IMR-90 (cell line): Measurements from ENCODE around the gene THRA. TPM values are rescaled to one million over a fixed set of nuclear protein-coding genes. Genes with fewer than 3 reads are reported as not detected.

Experiments
- ATAC-seq: fragments of 200-7000 bp; cut with Tn5 transposase; 2 replicates; pipeline ENCODE4 v1.9.1; 2020; ENCODE audit warnings: low read depth, mild to moderate bottlenecking, moderate library complexity
- BruUV-seq: library from RNA; stranded (reverse); fragments of 400-500 nt; replicated peaks from 2 replicates; lab custom pipeline; 2021; lab: Mats Ljungman, UMichigan
- CTCF ChIA-PET: fragments of 300-600 bp; formaldehyde crosslinking; extraction: SDS; loops from one replicate; lab custom pipeline; 2021; ENCODE audit warnings: antibody characterized with exemption; lab: Yijun Ruan, JAX
- POLR2A ChIA-PET: fragments of 300-600 bp; sonication (Branson Sonifier 250); formaldehyde crosslinking; loops from one replicate; lab custom pipeline; 2022; ENCODE audit warnings: antibody characterized with exemption; ENCODE audit not compliant: unreplicated experiment; lab: Charles Lee
- DNase-seq: peaks from one replicate; pipeline ENCODE4 v3.0.0; 2013
- H2AFZ ChIP-seq: replicated peaks from 2 replicates; pipeline ENCODE3; 2013; ENCODE audit warnings: low read length, mild to moderate bottlenecking; ENCODE audit not compliant: poor library complexity
- H2AK5ac ChIP-seq: 2 replicates; pipeline ENCODE4 v1.6.1; 2013; ENCODE audit warnings: low read depth, low read length, inconsistent platforms
- H2AK9ac ChIP-seq: replicated peaks from 2 replicates; pipeline ENCODE3; 2013; ENCODE audit warnings: mild to moderate bottlenecking, low read depth, low read length, moderate library complexity; ENCODE audit not compliant: poor library complexity
- H2BK120ac ChIP-seq: 2 replicates; pipeline ENCODE4 v1.6.1; 2013; ENCODE audit warnings: low read depth, low read length, inconsistent platforms
- H2BK15ac ChIP-seq: 3 replicates; pipeline ENCODE4 v1.6.1; 2013; ENCODE audit warnings: low read depth, low read length, inconsistent platforms
- H2BK20ac ChIP-seq: 2 replicates; pipeline ENCODE4 v1.6.1; 2013; ENCODE audit warnings: low read depth, mild to moderate bottlenecking, inconsistent platforms, low read length, moderate library complexity
- H2BK5ac ChIP-seq: 2 replicates; pipeline ENCODE4 v1.6.1; 2013; ENCODE audit warnings: mild to moderate bottlenecking, low read depth, low read length, inconsistent platforms; ENCODE audit not compliant: poor library complexity, severe bottlenecking
- H3K14ac ChIP-seq: replicated peaks from 2 replicates; pipeline ENCODE4 v1.6.1; 2013; ENCODE audit warnings: low read depth, low read length, inconsistent platforms
- H3K18ac ChIP-seq: 2 replicates; pipeline ENCODE4 v1.6.1; 2013; ENCODE audit warnings: low read depth, low read length, control low read depth
- H3K23ac ChIP-seq: 2 replicates; pipeline ENCODE4 v1.6.1; 2013; ENCODE audit warnings: low read depth, low read length, inconsistent platforms
- H3K27ac ChIP-seq: 2 replicates; pipeline ENCODE4 v1.5.1; 2013; ENCODE audit warnings: mild to moderate bottlenecking, control low read depth, low read length; ENCODE audit not compliant: insufficient read depth
- H3K27me3 ChIP-seq: 2 replicates; pipeline ENCODE4 v1.6.1; 2013; ENCODE audit warnings: low read length; ENCODE audit not compliant: control insufficient read depth, insufficient read depth
- H3K36me3 ChIP-seq: 2 replicates; pipeline ENCODE4 v1.6.1; 2013; ENCODE audit warnings: low read length, mixed read lengths; ENCODE audit not compliant: control insufficient read depth, insufficient read depth
- H3K4ac ChIP-seq: 2 replicates; pipeline ENCODE4 v1.6.1; 2013; ENCODE audit warnings: low read depth, low read length, inconsistent platforms
- H3K4me1 ChIP-seq: 2 replicates; pipeline ENCODE4 v1.6.1; 2013; ENCODE audit warnings: low read length, mixed read lengths; ENCODE audit not compliant: control insufficient read depth, insufficient read depth
- H3K4me2 ChIP-seq: 2 replicates; pipeline ENCODE4 v1.6.1; 2013; ENCODE audit warnings: low read depth, mild to moderate bottlenecking, control low read depth, low read length, moderate library complexity
- H3K4me3 ChIP-seq: 2 replicates; pipeline ENCODE4 v1.5.1; 2013; ENCODE audit warnings: low read depth, mild to moderate bottlenecking, control low read depth, low read length, moderate library complexity; ENCODE audit not compliant: insufficient read depth
- H3K56ac ChIP-seq: 2 replicates; pipeline ENCODE4 v1.6.1; 2013; ENCODE audit warnings: low read length, inconsistent platforms; ENCODE audit not compliant: insufficient read depth; ENCODE audit errors: extremely low read depth
- H3K79me1 ChIP-seq, 2 experiments: 2 replicates each; pipeline ENCODE4 v1.6.1; 2013; ENCODE audit warnings: low read length in 2 of 2, inconsistent platforms in 1 of 2, low read depth in 1 of 2
- H3K9ac ChIP-seq: 2 replicates; pipeline ENCODE4 v1.6.1; 2013; ENCODE audit warnings: low read depth, low read length, control low read depth
- H3K9me1 ChIP-seq: 2 replicates; pipeline ENCODE4 v1.6.1; 2013; ENCODE audit warnings: low read length, inconsistent platforms; ENCODE audit not compliant: insufficient read depth
- H3K9me3 ChIP-seq: 2 replicates; pipeline ENCODE4 v1.6.1; 2013; ENCODE audit warnings: low read length; ENCODE audit not compliant: control insufficient read depth, insufficient read depth
- H4K20me1 ChIP-seq: 2 replicates; pipeline ENCODE4 v1.6.1; 2013; ENCODE audit warnings: low read length, inconsistent platforms; ENCODE audit not compliant: insufficient read depth
- H4K5ac ChIP-seq: 2 replicates; pipeline ENCODE4 v1.6.1; 2013; ENCODE audit warnings: mild to moderate bottlenecking, low read depth, low read length, control low read depth
- H4K8ac ChIP-seq, 2 experiments: 2 replicates each; pipeline ENCODE4 v1.6.1; 2013; ENCODE audit warnings: low read depth in 2 of 2, low read length in 2 of 2, control low read depth in 1 of 2, inconsistent platforms in 1 of 2
- H4K91ac ChIP-seq: 2 replicates; pipeline ENCODE4 v1.6.1; 2013; ENCODE audit warnings: low read depth, low read length, inconsistent platforms; ENCODE audit not compliant: insufficient read depth
- BHLHE40 ChIP-seq: fragments of 150-350 bp; IDR thresholded peaks from 2 replicates; pipeline ENCODE4 v1.6.1; 2016; ENCODE audit warnings: mild to moderate bottlenecking, low read depth, low read length
- CEBPB ChIP-seq: IDR thresholded peaks from 2 replicates; pipeline ENCODE4 v1.6.1; 2012; ENCODE audit warnings: low read depth, low read length, improper control_type of control experiment
- CHD1 ChIP-seq: IDR thresholded peaks from 2 replicates; pipeline ENCODE4 v1.6.1; 2012; ENCODE audit warnings: low read depth, low read length, improper control_type of control experiment
- CTCF ChIP-seq: conservative IDR thresholded peaks from 2 replicates; pipeline ENCODE4 v1.5.1; 2012; ENCODE audit warnings: mild to moderate bottlenecking, low read depth, low read length, improper control_type of control experiment
- ELK1 ChIP-seq: fragments of 150-350 bp; IDR thresholded peaks from 2 replicates; pipeline ENCODE4 v1.6.1; 2016; ENCODE audit warnings: low read depth, mild to moderate bottlenecking, low read length, moderate library complexity, borderline replicate concordance
- FOS ChIP-seq: fragments of 150-350 bp; IDR thresholded peaks from 2 replicates; pipeline ENCODE4 v1.6.1; 2016; ENCODE audit warnings: low read depth, low read length
- MAFK ChIP-seq: IDR thresholded peaks from 2 replicates; pipeline ENCODE4 v1.6.1; 2012; ENCODE audit warnings: low read depth, low read length, improper control_type of control experiment
- MXI1 ChIP-seq: IDR thresholded peaks from 2 replicates; pipeline ENCODE4 v1.6.1; 2012; ENCODE audit warnings: low read depth, mild to moderate bottlenecking, low read length, moderate library complexity, borderline replicate concordance
- NFE2L2 ChIP-seq: fragments of 150-350 bp; IDR thresholded peaks from 2 replicates; pipeline ENCODE4 v1.6.1; 2016; ENCODE audit warnings: low read depth, mild to moderate bottlenecking, low read length
- RAD21 ChIP-seq: IDR thresholded peaks from 2 replicates; pipeline ENCODE4 v1.6.1; 2012; ENCODE audit warnings: low read length, improper control_type of control experiment
- RCOR1 ChIP-seq: IDR thresholded peaks from 2 replicates; pipeline ENCODE4 v1.6.1; 2012; ENCODE audit warnings: mild to moderate bottlenecking, low read length, improper control_type of control experiment; ENCODE audit not compliant: insufficient replicate concordance
- RFX5 ChIP-seq: IDR thresholded peaks from 2 replicates; pipeline ENCODE4 v1.8.0; 2012; ENCODE audit warnings: low read depth, mild to moderate bottlenecking, low read length, moderate library complexity
- SMC3 ChIP-seq: fragments of 150-350 bp; IDR thresholded peaks from 2 replicates; pipeline ENCODE4 v1.6.1; 2016; ENCODE audit warnings: low read depth, mild to moderate bottlenecking, antibody characterized with exemption, low read length, moderate library complexity
- WGBS, 2 experiments: methylation state at CpG; one replicate each; pipeline versions ENCODE4 v1.1.5 to v1.1.7; 2013; ENCODE audit warnings: missing lambda C conversion rate in 2 of 2; ENCODE audit not compliant: insufficient read length in 1 of 2; ENCODE audit errors: extremely low coverage in 2 of 2; 5-methylcytosine and 5-hydroxymethylcytosine counted together
- dilution Hi-C: fragments of 300-500 bp; cut with HindIII; formaldehyde crosslinking; loops from one replicate; pipeline ENCODE4 v1.14.3; 2018; ENCODE audit warnings: low sequenced_read_pairs; ENCODE audit not compliant: unreplicated experiment
- in situ Hi-C: fragments of 300-500 bp; cut with MboI; formaldehyde crosslinking; loops from 3 replicates; pipeline ENCODE4 v1.14.3; 2019; ENCODE audit warnings: low sequenced_read_pairs, inconsistent platforms, mixed read lengths
- intact Hi-C: fragments of 100-400 bp; cut with micrococcal nuclease; formaldehyde crosslinking; loops from 2 replicates; pipeline ENCODE4 v1.10.0; 2022
- polyA plus RNA-seq, 3 experiments: library from polyadenylated mRNA; depleted of rRNA; stranded (reverse); fragments of >200 nt; gene quantifications; 2 replicates each; pipeline ENCODE4 v1.2.3, GENCODE V29; 2012; ENCODE audit warnings: low replicate concordance in 1 of 3
- total RNA-seq: library from RNA; depleted of rRNA; stranded (reverse); fragments of >200 nt; gene quantifications from 2 replicates; pipeline ENCODE4 v1.2.3, GENCODE V29; 2012
- TF ChIP-seq, protein P1 (sequence below): fragments of 150-350 bp; IDR thresholded peaks from 2 replicates; pipeline ENCODE4 v1.6.1; 2017; ENCODE audit warnings: mild to moderate bottlenecking, antibody characterized with exemption, low read length, low read depth

THRA gene
- total and polyA plus RNA-seq, 2 of the 4 experiments (the other 2 are of a cell fraction) = 22.0 to 23.4 TPM

- no peak for DNase-seq
- Histone ChIP-seq H2AFZ (peak overlapping the region; percentile 81), H3K4me3 (no peak overlapping the region), H3K4me1 (peaks cover 45% of the 10 kb centered on the region), H3K27me3 (no peaks in the 10 kb centered on the region), H3K56ac (no peak overlapping the region), H2BK15ac (peak overlapping the region; percentile 58; the same call in 1 of the 3 replicates), H4K8ac (peak overlapping the region; percentile 10 to 80; a peak in 3 of 4 replicates), H3K9me3 (no peaks in the 10 kb centered on the region), H3K14ac (0 out of 2 replicates have a peak overlapping the region, but pooled peaks have one; percentile 33), H4K91ac (peak overlapping the region; percentile 71; the same call in 1 of the 2 replicates), H3K4me2 (no peak overlapping the region; the same call in 1 of the 2 replicates), H3K79me1 (peaks cover 0 to 47% of the 10 kb centered on the region in 2 experiments; a peak in 2 of 4 replicates), H3K18ac (no peak overlapping the region), H3K9ac (0 out of 2 replicates have a peak overlapping the region, but pooled peaks have one; percentile 27), H3K23ac (peak overlapping the region; percentile 57; the same call in 1 of the 2 replicates), H4K5ac (peak overlapping the region; percentile 14), H3K27ac (peak overlapping the region; percentile 65; the same call in 1 of the 2 replicates), H4K20me1 (peaks cover 5% of the 10 kb centered on the region; the same call in 1 of the 2 replicates), H2AK5ac (0 out of 2 replicates have a peak overlapping the region, but pooled peaks have one; percentile 56), H2AK9ac (peak overlapping the region; percentile 43), H2BK20ac (peak overlapping the region; percentile 69), H3K9me1 (peaks cover 20% of the 10 kb centered on the region), H2BK120ac (peak overlapping the region; percentile 93), H3K36me3 (no peaks in the 10 kb centered on the region), H3K4ac (peak overlapping the region; percentile 90), H2BK5ac (no peak overlapping the region)
- in situ Hi-C loops = no loop called here
- 0% methylated on average over 1 of the region's 2 CpGs; no CpG with 5 or more reads in 1 of the 2 experiments for WGBS, 2 experiments
- intact Hi-C loops = loop anchor here (2.0 kb wide), 1 partner anchor 179 kb away; no protein-coding TSS in a partner anchor
- CTCF ChIA-PET = interaction anchor here (0.6 to 2.9 kb wide), 18 partner anchors 9 to 100 kb away, joined by 3 to 25 read pairs (median 6); partner anchors contain the start of gene CSF3
- dilution Hi-C loops = no loop called here
- POLR2A ChIA-PET = interaction anchor here (0.5 kb wide), 1 partner anchor 14 kb away, joined by 3 read pairs; no protein-coding TSS in a partner anchor
- BruUV-seq = no TSS peak
- no peak for ATAC-seq
- TF ChIP-seq CEBPB (no peak), MXI1 (no peak), CTCF (no peak), NFE2L2 (no peak), RFX5 (no peak), MAFK (no peak), ELK1 (no peak), CHD1 (no peak), RAD21 (no peak), BHLHE40 (no peak), RCOR1 (no peak), FOS (no peak), SMC3 (no peak)
- TF ChIP-seq, protein P1, sequence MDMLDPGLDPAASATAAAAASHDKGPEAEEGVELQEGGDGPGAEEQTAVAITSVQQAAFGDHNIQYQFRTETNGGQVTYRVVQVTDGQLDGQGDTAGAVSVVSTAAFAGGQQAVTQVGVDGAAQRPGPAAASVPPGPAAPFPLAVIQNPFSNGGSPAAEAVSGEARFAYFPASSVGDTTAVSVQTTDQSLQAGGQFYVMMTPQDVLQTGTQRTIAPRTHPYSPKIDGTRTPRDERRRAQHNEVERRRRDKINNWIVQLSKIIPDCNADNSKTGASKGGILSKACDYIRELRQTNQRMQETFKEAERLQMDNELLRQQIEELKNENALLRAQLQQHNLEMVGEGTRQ = no peak
These were observed 49.5 kb downstream of the THRA start for GRCh38 chr17:40112191-40112711.
